ENCODE measurements around the gene CCDC110.

CCDC110 gene

DNA sequence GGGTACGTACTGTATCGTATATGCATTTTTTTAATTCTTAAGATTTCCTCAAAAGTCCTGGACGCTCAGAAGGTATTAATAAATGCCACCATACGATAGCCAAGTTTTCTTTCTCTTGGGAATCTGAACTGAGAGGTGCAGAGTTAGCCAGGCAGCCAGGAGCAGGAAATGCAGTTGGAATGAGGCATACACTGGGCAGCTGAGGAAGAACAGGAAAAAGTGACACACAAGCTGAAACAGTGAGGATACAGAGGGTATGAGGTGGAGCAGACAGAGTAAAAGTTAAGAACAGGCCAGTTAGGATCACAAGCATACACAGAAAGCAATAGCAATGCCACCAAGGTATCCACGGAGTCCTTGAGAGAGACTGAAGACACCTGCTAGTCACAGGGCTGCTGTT, 59.1 kb downstream of the CCDC110 start:
- DNase-seq, result no peak

DNA sequence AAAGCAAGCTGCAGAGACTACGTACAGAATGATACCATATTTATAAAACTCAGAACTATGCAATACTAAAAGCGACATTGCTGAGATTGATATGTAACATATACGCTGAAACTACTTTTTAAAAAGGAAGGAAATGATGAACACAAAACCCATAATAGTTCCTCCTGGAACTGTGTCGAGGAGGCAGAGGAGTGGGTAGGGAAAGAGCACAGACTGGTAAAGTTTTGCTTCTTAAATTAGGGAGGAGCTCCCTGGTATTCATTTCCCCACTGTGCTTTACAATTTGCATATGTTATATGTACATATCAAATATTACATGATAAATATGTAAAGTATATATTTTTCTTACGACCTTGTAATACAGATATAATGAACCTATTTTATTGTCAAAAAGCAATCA, 59.7 kb downstream of the CCDC110 start:
- no peak for DNase-seq

DNA sequence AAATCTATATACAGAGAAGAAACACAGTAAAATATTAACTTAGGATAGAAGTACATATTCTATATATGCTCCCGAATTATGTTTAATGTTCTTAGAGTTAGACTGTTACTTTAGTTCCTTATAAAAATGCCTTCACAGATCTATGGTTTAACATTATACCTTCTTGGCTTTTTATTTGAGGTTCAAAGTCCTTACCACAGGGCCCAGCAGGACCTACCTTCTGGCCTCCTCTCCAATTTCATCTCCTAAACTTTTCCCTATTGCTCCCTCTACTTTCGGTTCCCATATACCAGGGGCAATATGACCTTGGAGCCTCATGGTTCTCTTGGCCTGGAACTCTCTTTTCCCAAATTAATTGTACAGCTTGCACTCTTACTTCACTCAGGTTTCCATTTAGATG, 63.1 kb downstream of the CCDC110 start:
- no peak for DNase-seq

DNA sequence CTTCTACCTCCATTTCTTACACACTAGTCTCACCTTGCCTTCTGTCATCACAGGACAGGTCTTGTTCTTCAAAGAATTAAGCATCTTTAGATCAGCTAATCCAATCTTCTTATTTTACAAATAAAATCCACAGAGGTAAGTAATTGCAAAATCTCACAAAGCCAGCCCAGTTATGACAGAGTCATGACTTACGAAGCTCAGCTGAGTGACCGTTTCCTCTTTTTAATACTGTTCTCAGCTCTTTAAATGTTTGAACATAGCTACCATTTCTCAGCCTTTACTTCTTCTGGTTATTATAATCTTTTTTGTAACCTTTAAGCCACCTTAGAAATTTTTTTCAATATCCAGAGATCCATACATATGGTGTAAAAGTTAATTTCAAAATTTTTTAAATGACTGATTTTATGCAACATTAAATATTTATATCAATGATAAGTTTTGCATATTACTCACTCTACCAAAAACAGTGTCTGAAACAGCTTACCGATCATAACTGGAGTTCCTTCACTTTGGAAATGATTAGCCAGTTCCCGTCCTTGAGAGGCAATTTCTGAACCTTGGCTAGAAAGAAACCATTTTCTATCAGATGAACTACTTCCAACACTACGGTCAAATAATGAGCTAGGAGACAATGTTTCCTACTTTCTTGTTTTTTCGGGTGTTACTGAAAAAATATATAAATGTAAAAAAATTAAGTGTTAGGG, 66.1 kb downstream of the CCDC110 start:
- no peak for DNase-seq

DNA sequence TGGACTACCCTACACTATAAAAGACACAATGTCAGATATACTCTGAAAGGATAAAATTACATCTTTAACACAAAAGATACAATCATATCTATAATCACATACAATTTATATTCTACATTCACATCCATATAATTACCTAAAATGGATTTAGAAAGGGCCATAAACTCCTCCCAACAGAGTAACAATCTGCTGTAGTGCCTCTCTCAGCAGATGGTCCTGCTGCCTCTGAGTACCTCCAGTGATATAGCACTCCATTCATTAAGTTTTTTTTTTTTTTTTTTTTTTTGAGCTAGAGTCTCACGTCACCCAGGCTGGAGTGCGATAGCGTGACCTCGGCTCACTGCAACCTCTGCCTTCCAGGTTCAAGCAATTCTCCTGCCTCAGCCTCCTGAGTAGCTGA, 67.5 kb downstream of the CCDC110 start:
- DNase-seq, result no peak

DNA sequence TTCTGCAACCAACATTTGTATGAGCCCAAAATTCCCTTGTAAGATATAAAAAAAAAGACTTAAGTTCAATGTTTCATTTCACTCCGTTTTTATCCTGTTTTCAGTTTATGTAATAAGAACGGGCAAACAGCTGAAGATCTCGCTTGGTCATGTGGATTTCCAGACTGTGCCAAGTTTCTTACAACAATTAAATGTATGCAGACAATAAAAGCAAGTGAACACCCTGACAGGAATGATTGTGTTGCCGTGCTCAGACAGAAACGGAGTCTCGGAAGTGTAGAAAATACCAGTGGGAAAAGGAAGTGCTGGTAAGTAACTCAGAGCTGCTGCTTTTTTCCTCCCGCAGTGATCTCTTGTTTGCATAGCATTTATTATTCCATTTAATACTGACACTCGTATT, 72.1 kb downstream of the CCDC110 start:
- no peak for DNase-seq

DNA sequence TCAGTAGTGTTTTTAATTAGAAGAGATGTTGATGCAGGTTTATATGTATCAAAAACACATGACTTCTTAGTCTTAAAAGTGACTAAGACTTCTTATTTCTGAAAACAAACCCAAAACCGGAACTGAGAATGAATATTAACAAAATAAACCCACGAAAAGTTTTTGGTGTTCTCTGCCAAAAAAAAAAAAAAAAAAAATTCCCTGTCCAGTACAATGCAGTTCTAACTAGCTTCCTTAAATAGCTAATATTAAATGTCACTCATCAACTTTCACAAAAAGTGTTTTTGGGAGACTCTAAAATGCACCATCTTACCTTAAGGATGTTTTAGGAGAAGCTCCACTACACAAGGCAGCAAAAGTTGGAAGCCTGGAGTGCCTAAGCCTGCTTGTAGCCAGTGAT, 72.9 kb downstream of the CCDC110 start:
- DNase-seq, result no peak

DNA sequence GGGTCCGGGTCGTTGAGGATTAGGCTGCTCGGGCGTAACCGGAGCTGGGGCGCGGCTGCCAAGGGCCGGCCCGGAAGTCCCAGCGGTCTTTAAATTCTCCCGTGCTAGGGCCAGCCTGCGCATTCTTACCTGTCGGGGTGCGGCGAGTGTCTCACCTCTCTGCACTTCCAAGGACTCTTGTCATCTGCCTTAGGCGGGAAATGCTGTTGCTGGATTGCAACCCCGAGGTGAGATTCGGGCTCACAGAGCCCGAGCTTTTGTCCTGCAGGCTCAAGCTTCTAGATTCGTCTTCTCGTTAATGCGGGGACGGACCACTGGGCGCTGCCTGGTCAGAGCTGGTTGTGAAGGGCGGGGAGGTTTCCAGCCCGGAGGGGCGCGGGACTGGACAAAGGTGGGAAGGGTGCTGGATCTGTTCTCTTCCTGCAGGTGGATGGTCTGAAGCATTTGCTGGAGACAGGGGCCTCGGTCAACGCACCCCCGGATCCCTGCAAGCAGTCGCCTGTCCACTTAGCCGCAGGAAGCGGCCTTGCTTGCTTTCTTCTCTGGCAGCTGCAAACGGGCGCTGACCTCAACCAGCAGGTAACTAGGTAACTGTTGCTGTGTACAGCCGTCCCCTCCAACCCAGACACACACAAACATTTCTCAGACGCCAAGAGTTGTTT, 74.7 kb downstream of the CCDC110 start, which contains the start of gene ANKRD37:
Gene ANKRD37, plus strand, starts transcription at position 118 of the 662 bp plus-strand sequence. Its CDS starts 83 bp downstream, at position 201.
- no peak for DNase-seq

DNA sequence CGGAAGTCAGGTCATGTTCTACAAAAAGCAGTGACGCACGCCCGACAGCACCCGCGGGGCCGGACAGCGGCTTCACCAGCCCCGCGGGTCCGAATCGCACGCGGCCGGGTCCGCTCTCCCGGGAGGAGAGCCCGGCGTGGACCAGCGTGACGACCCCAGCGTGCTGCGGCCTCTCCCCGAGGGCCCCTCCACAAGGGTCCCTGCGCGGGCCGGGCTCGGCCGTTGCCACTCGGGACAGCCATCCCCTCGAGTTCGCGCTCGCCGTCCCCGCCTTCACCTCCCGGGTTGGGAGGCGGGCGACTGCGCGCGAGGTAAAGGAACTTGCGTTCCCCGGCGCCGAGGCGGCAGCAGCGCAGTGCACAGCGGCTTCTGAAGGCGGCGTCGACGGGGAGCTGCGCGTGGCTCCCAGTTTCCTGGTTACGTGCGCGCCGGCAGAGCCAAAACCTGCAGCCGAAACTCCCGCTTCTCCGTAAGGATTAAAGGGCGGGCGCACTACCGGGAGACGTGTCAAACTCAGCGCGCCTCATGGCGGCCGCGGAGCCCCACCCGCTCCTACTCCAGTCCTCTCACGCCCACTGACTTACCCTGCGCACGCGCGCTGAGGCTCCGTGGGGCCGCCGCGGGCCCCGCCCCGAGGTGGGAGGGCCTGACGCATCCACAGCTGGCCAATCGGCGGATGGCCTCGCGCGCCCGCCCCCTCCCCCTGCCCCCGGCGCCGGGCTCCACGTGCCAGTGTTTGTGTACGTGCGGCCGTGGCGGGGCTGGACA, 75.4 kb downstream of the CCDC110 start:
- DNase-seq, result peak; percentile 83

DNA sequence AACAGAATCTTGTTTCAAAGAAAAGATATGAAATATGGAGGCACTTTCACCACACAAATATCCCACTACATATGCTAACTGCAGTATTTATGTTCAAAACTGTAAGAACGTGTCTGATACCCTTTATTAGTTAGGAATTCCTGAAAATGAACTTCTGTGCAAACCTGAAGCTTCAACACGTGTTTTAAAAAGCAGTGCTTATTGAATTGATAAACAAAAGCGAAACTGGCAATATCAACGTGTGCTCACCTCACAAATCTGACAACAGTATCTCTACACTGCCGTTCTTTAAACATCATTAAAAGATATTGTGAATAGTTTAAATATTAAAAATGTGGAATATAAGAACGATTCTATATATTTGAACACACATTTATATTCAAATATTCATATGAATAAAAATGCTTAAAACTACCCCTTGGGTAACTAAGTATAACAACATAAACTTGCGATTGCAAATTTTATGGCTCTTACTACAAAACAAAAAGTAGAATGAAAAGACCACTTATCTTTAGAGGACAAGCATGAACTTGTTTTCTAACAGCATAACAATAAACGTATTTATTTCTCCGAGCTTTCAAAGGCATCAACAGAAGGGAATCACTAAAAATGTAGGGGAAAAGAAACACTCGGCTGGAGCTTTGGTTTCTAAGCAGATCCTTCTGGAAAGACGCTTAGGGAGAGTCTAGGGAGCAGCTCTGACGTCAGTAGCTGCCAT, 76.1 kb downstream of the CCDC110 start, which contains the start of gene LRP2BP:
Gene LRP2BP, minus strand, starts transcription at position 687 of the 718 bp plus-strand sequence. CDS start 17,738 bp downstream, outside the sequence.
- DNase-seq, result no peak
